ENCODE measurements around the gene ZNF780B.
A peak's percentile ranks its signal among the peaks of the same experiment; 100 is the strongest.
"Not testable (repeated sequence)": the region's sequence is repeated elsewhere in the genome, so short reads cannot be mapped to it uniquely, and the experiment has no call there.

ZNF780B gene

GRCh38 chr19:40084948-40085347 is 28.9 kb upstream of the ZNF780B start:
- peaks cover 5% of the 10 kb centered on the region for H3K9me3 ChIP-seq (ENCODE audit: control insufficient read depth, insufficient read depth, low read depth, low read length)
- peak overlapping the region; percentile 2 for H3K9ac ChIP-seq (ENCODE audit: low read length)
- H3K4me3 ChIP-seq (ENCODE audit: low read depth, low read length) = no peak overlapping the region
- peaks cover 40% of the 10 kb centered on the region for H3K36me3 ChIP-seq (ENCODE audit: control insufficient read depth, insufficient read depth, low read length)
- no peaks in the 10 kb centered on the region for H3K27me3 ChIP-seq (ENCODE audit: control insufficient read depth, insufficient read depth, low read length)
- no peak overlapping the region; the same call in 1 of the 2 replicates for H3K27ac ChIP-seq (ENCODE audit: low read depth, low read length)
- H3K4me1 ChIP-seq (ENCODE audit: control insufficient read depth, insufficient read depth, low read length) = no peaks in the 10 kb centered on the region

GRCh38 chr19:40081411-40081810 is 25.4 kb upstream of the ZNF780B start:
- peaks cover 32% of the 10 kb centered on the region for H3K9me3 ChIP-seq (ENCODE audit: control insufficient read depth, insufficient read depth, low read depth, low read length)
- H3K4me1 ChIP-seq (ENCODE audit: control insufficient read depth, insufficient read depth, low read length) = no peaks in the 10 kb centered on the region
- no peak overlapping the region for H3K9ac ChIP-seq (ENCODE audit: low read length)
- H3K4me3 ChIP-seq (ENCODE audit: low read depth, low read length) = no peak overlapping the region
- no peak overlapping the region for H3K27ac ChIP-seq (ENCODE audit: low read depth, low read length)
- H3K27me3 ChIP-seq (ENCODE audit: control insufficient read depth, insufficient read depth, low read length) = no peaks in the 10 kb centered on the region
- peaks cover 71% of the 10 kb centered on the region for H3K36me3 ChIP-seq (ENCODE audit: control insufficient read depth, insufficient read depth, low read length)

- H3K4me3 ChIP-seq (ENCODE audit: low read depth, low read length) = no peak overlapping the region
- H3K9ac ChIP-seq (ENCODE audit: low read length) = no peak overlapping the region
- no peaks in the 10 kb centered on the region for H3K27me3 ChIP-seq (ENCODE audit: control insufficient read depth, insufficient read depth, low read length)
- no peak overlapping the region for H3K27ac ChIP-seq (ENCODE audit: low read depth, low read length)
- H3K4me1 ChIP-seq (ENCODE audit: control insufficient read depth, insufficient read depth, low read length) = no peaks in the 10 kb centered on the region
- H3K9me3 ChIP-seq (ENCODE audit: control insufficient read depth, insufficient read depth, low read depth, low read length) = peaks cover 43% of the 10 kb centered on the region
- H3K36me3 ChIP-seq (ENCODE audit: control insufficient read depth, insufficient read depth, low read length) = peaks cover 82% of the 10 kb centered on the region
Observed at GRCh38 chr19:40080289-40080688, 24.3 kb upstream of the ZNF780B start.

- peaks cover 95% of the 10 kb centered on the region for H3K36me3 ChIP-seq (ENCODE audit: control insufficient read depth, insufficient read depth, low read length)
Observed at GRCh38 chr19:40078377-40078776, 22.3 kb upstream of the ZNF780B start.

GRCh38 chr19:40070058-40070457 is 14.0 kb upstream of the ZNF780B start:
- peaks cover 57% of the 10 kb centered on the region for H3K9me3 ChIP-seq (ENCODE audit: control insufficient read depth, insufficient read depth, low read depth, low read length)
- H3K4me3 ChIP-seq (ENCODE audit: low read depth, low read length) = no peak overlapping the region
- no peaks in the 10 kb centered on the region for H3K27me3 ChIP-seq (ENCODE audit: control insufficient read depth, insufficient read depth, low read length)
- H3K27ac ChIP-seq (ENCODE audit: low read depth, low read length) = no peak overlapping the region
- peaks cover 26% of the 10 kb centered on the region for H3K36me3 ChIP-seq (ENCODE audit: control insufficient read depth, insufficient read depth, low read length)
- H3K9ac ChIP-seq (ENCODE audit: low read length) = no peak overlapping the region
- H3K4me1 ChIP-seq (ENCODE audit: control insufficient read depth, insufficient read depth, low read length) = no peaks in the 10 kb centered on the region

More at GRCh38 chr19:40078377-40078776, 22.3 kb upstream of the ZNF780B start:
- H3K4me3 ChIP-seq (ENCODE audit: low read depth, low read length) = no peak overlapping the region
- no peak overlapping the region for H3K27ac ChIP-seq (ENCODE audit: low read depth, low read length)
- H3K9me3 ChIP-seq (ENCODE audit: control insufficient read depth, insufficient read depth, low read depth, low read length) = peaks cover 62% of the 10 kb centered on the region
- H3K4me1 ChIP-seq (ENCODE audit: control insufficient read depth, insufficient read depth, low read length) = no peaks in the 10 kb centered on the region
- H3K9ac ChIP-seq (ENCODE audit: low read length) = no peak overlapping the region
- H3K27me3 ChIP-seq (ENCODE audit: control insufficient read depth, insufficient read depth, low read length) = no peaks in the 10 kb centered on the region

- Histone ChIP-seq H3K4me1 (ENCODE audit: control insufficient read depth, insufficient read depth, low read length) (no peaks in the 10 kb centered on the region), H3K36me3 (ENCODE audit: control insufficient read depth, insufficient read depth, low read length) (no peaks in the 10 kb centered on the region), H3K4me3 (ENCODE audit: low read depth, low read length) (no peak overlapping the region), H3K9me3 (ENCODE audit: control insufficient read depth, insufficient read depth, low read depth, low read length) (peaks cover 22% of the 10 kb centered on the region), H3K27ac (ENCODE audit: low read depth, low read length) (no peak overlapping the region), H3K9ac (ENCODE audit: low read length) (no peak overlapping the region), H3K27me3 (ENCODE audit: control insufficient read depth, insufficient read depth, low read length) (no peaks in the 10 kb centered on the region)
Observed at GRCh38 chr19:40059624-40060023, 3.6 kb upstream of the ZNF780B start.

- Histone ChIP-seq H3K4me3 (ENCODE audit: low read depth, low read length) (no peak overlapping the region), H3K36me3 (ENCODE audit: control insufficient read depth, insufficient read depth, low read length) (no peaks in the 10 kb centered on the region), H3K9ac (ENCODE audit: low read length) (no peak overlapping the region), H3K4me1 (ENCODE audit: control insufficient read depth, insufficient read depth, low read length) (no peaks in the 10 kb centered on the region), H3K27me3 (ENCODE audit: control insufficient read depth, insufficient read depth, low read length) (no peaks in the 10 kb centered on the region), H3K9me3 (ENCODE audit: control insufficient read depth, insufficient read depth, low read depth, low read length) (peaks cover 30% of the 10 kb centered on the region), H3K27ac (ENCODE audit: low read depth, low read length) (no peak overlapping the region)
Observed at GRCh38 chr19:40057166-40057565, 1.1 kb upstream of the ZNF780B start.

- no peaks in the 10 kb centered on the region for H3K36me3 ChIP-seq (ENCODE audit: control insufficient read depth, insufficient read depth, low read length)
- H3K4me3 ChIP-seq (ENCODE audit: low read depth, low read length) = peak overlapping the region; percentile 85
- no peaks in the 10 kb centered on the region for H3K4me1 ChIP-seq (ENCODE audit: control insufficient read depth, insufficient read depth, low read length)
- H3K27me3 ChIP-seq (ENCODE audit: control insufficient read depth, insufficient read depth, low read length) = no peaks in the 10 kb centered on the region
- peaks cover 36% of the 10 kb centered on the region for H3K9me3 ChIP-seq (ENCODE audit: control insufficient read depth, insufficient read depth, low read depth, low read length)
- peak overlapping the region; percentile 10; the same call in 1 of the 2 replicates for H3K27ac ChIP-seq (ENCODE audit: low read depth, low read length)
- peak overlapping the region; percentile 87 for H3K9ac ChIP-seq (ENCODE audit: low read length)
Observed at GRCh38 chr19:40056505-40056904, 474 bp upstream of the ZNF780B start.

GRCh38 chr19:40055049-40055448 is 982 bp downstream of the ZNF780B start:
- H3K27ac ChIP-seq (ENCODE audit: low read depth, low read length) = no peak overlapping the region
- peak overlapping the region; percentile 87 for H3K9ac ChIP-seq (ENCODE audit: low read length)
- H3K4me1 ChIP-seq (ENCODE audit: control insufficient read depth, insufficient read depth, low read length) = no peaks in the 10 kb centered on the region

GRCh38 chr19:40054632-40055031 is 1.4 kb downstream of the ZNF780B start:
- Histone ChIP-seq H3K4me3 (ENCODE audit: low read depth, low read length) (peak overlapping the region; percentile 85), H3K27ac (ENCODE audit: low read depth, low read length) (no peak overlapping the region), H3K4me1 (ENCODE audit: control insufficient read depth, insufficient read depth, low read length) (no peaks in the 10 kb centered on the region), H3K27me3 (ENCODE audit: control insufficient read depth, insufficient read depth, low read length) (no peaks in the 10 kb centered on the region), H3K9ac (ENCODE audit: low read length) (no peak overlapping the region), H3K36me3 (ENCODE audit: control insufficient read depth, insufficient read depth, low read length) (peaks cover 6% of the 10 kb centered on the region; the same call in 1 of the 2 replicates), H3K9me3 (ENCODE audit: control insufficient read depth, insufficient read depth, low read depth, low read length) (peaks cover 37% of the 10 kb centered on the region)

More at GRCh38 chr19:40055049-40055448, 982 bp downstream of the ZNF780B start:
- Histone ChIP-seq H3K36me3 (ENCODE audit: control insufficient read depth, insufficient read depth, low read length) (peaks cover 6% of the 10 kb centered on the region; the same call in 1 of the 2 replicates), H3K27me3 (ENCODE audit: control insufficient read depth, insufficient read depth, low read length) (no peaks in the 10 kb centered on the region), H3K4me3 (ENCODE audit: low read depth, low read length) (peak overlapping the region; percentile 85), H3K9me3 (ENCODE audit: control insufficient read depth, insufficient read depth, low read depth, low read length) (peaks cover 39% of the 10 kb centered on the region)

- H3K4me1 ChIP-seq (ENCODE audit: control insufficient read depth, insufficient read depth, low read length) = no peaks in the 10 kb centered on the region
- H3K27me3 ChIP-seq (ENCODE audit: control insufficient read depth, insufficient read depth, low read length) = no peaks in the 10 kb centered on the region
- H3K36me3 ChIP-seq (ENCODE audit: control insufficient read depth, insufficient read depth, low read length) = peaks cover 11% of the 10 kb centered on the region
- H3K9me3 ChIP-seq (ENCODE audit: control insufficient read depth, insufficient read depth, low read depth, low read length) = peaks cover 41% of the 10 kb centered on the region
- H3K27ac ChIP-seq (ENCODE audit: low read depth, low read length) = no peak overlapping the region
- no peak overlapping the region for H3K4me3 ChIP-seq (ENCODE audit: low read depth, low read length)
- no peak overlapping the region for H3K9ac ChIP-seq (ENCODE audit: low read length)
Observed at GRCh38 chr19:40053491-40053890, 2.5 kb downstream of the ZNF780B start.

GRCh38 chr19:40041718-40042117 is 14.3 kb downstream of the ZNF780B start:
- not testable (repeated sequence) for H3K4me1 ChIP-seq (ENCODE audit: control insufficient read depth, insufficient read depth, low read length); H3K27me3 ChIP-seq (ENCODE audit: control insufficient read depth, insufficient read depth, low read length); H3K9ac ChIP-seq (ENCODE audit: low read length); H3K27ac ChIP-seq (ENCODE audit: low read depth, low read length); H3K4me3 ChIP-seq (ENCODE audit: low read depth, low read length)
- H3K9me3 ChIP-seq (ENCODE audit: control insufficient read depth, insufficient read depth, low read depth, low read length) = peaks cover 40% of the 10 kb centered on the region
- H3K36me3 ChIP-seq (ENCODE audit: control insufficient read depth, insufficient read depth, low read length) = peaks cover 33% of the 10 kb centered on the region

Measured in HUES6 (cell line).